ENCODE results near the gene SMPD1. TPM values are rescaled to one million over a fixed set of nuclear protein-coding genes. Genes with fewer than 3 reads are reported as not detected.

Gene SMPD1
- total and polyA plus RNA-seq, 2 of the 8 experiments (the other 6 are each of a cell fraction or from before 2014, with no cell fraction given): 1.9 to 2.4 TPM

GRCh38 chr11:6395470-6396060 lies 5.3 kb downstream of the SMPD1 start:
- H4K5ac ChIP-seq (ENCODE audit: insufficient read length, low read depth, low read length): no peak overlapping the region
- no peaks in the 10 kb centered on the region for H3K79me2 ChIP-seq (ENCODE audit: control insufficient read depth in 1 of 2, insufficient read depth in 2 of 2, low read length in 2 of 2)
- H2BK20ac ChIP-seq (ENCODE audit: low read length): no peak overlapping the region
- no peak overlapping the region for H3K18ac ChIP-seq (ENCODE audit: extremely low read depth, low read length)
- POLR2A ChIA-PET (ENCODE audit: partially characterized antibody): no interaction called here
- no peak overlapping the region for H4K91ac ChIP-seq (replicated peaks; ENCODE audit: insufficient read length, low read length)
- H3K9ac ChIP-seq (replicated peaks in 1 of 4; ENCODE audit: extremely low read depth in 1 of 4, low read depth in 3 of 4, low read length in 3 of 4): no peak overlapping the region
- peaks cover 2 to 8% (median 4%) of the 10 kb centered on the region in 4 experiments for H3K27me3 ChIP-seq (replicated peaks in 1 of 4; ENCODE audit: control insufficient read depth in 3 of 4, extremely low read depth in 1 of 4, insufficient read depth in 3 of 4, low read length in 3 of 4)
- H3K4me2 ChIP-seq (ENCODE audit: insufficient read depth in 1 of 2, low read depth in 2 of 2, low read length in 2 of 2): no peak overlapping the region
- no peak overlapping the region for H2BK15ac ChIP-seq (ENCODE audit: low read length)
- no peaks in the 10 kb centered on the region for H3K9me3 ChIP-seq (ENCODE audit: insufficient read depth in 2 of 2, low read depth in 1 of 2, low read length in 1 of 2)
- no peak overlapping the region for H2AFZ ChIP-seq (ENCODE audit: low read length)
- no peaks in the 10 kb centered on the region; a peak in 1 of 8 replicates for H3K36me3 ChIP-seq (ENCODE audit: control insufficient read depth in 2 of 4, insufficient read depth in 4 of 4, low read length in 3 of 4)
- peaks cover 0 to 2% of the 10 kb centered on the region in 2 experiments for H4K20me1 ChIP-seq (replicated peaks in 1 of 2; ENCODE audit: control insufficient read depth in 1 of 2, insufficient read depth in 2 of 2, low read length in 2 of 2)
- H2BK12ac ChIP-seq (ENCODE audit: low read depth, low read length): no peak overlapping the region
- no peak overlapping the region for H3K56ac ChIP-seq (replicated peaks; ENCODE audit: insufficient read length, low read depth, low read length)
- CTCF ChIA-PET (ENCODE audit: partially characterized antibody): interaction anchor here (0.6 to 2.8 kb wide), 5 partner anchors 13 to 48 kb away, joined by 3 to 11 read pairs (median 4); no protein-coding TSS in a partner anchor
- DNase-seq (ENCODE audit: low read depth in 1 of 2, low spot score in 2 of 2) (no peak), FAIRE-seq (no peak)
- no peak overlapping the region for H3K23ac ChIP-seq (ENCODE audit: insufficient read length)
- no peak overlapping the region for H3K14ac ChIP-seq (ENCODE audit: insufficient read length)
- H2BK5ac ChIP-seq (ENCODE audit: low read depth, low read length): no peak overlapping the region
- H3K27ac ChIP-seq (ENCODE audit: low read depth, low read length): no peak overlapping the region
- H4K8ac ChIP-seq (ENCODE audit: extremely low read depth, insufficient read depth, low read length): peak overlapping the region; percentile 35; the same call in 1 of the 2 replicates
- H3K4me3 ChIP-seq (ENCODE audit: extremely low read depth in 1 of 4, insufficient read depth in 2 of 4, low read depth in 3 of 4, low read length in 4 of 4): no peak overlapping the region
- H2BK120ac ChIP-seq (replicated peaks; ENCODE audit: low read depth, low read length): no peak overlapping the region
- H3K4ac ChIP-seq (replicated peaks; ENCODE audit: insufficient read length, low read depth, low read length): no peak overlapping the region
- H3K79me1 ChIP-seq (ENCODE audit: low read depth, low read length): no peaks in the 10 kb centered on the region
- H3K23me2 ChIP-seq (ENCODE audit: low read depth, low read length): no peaks in the 10 kb centered on the region; the same call in 1 of the 2 replicates
- no peak overlapping the region for H2AK5ac ChIP-seq (ENCODE audit: low read depth, low read length)
- peaks cover 0 to 4% (median 2%) of the 10 kb centered on the region in 4 experiments; a peak in 4 of 7 replicates for H3K4me1 ChIP-seq (replicated peaks in 1 of 4; ENCODE audit: control insufficient read depth in 3 of 4, insufficient read depth in 4 of 4, low read length in 3 of 4)
- WGBS, 2 experiments (ENCODE audit: extremely low coverage in 1 of 2, insufficient coverage in 1 of 2, insufficient read length in 1 of 2, insufficient replicate concordance in 2 of 2, low coverage in 1 of 2, low lambda C conversion rate in 2 of 2, missing lambda C conversion rate in 1 of 2): 96% methylated on average over 15 of the region's 16 CpGs; no CpG with 5 or more reads in 1 of the 2 experiments
- TF ChIP-seq KDM4A (IDR thresholded peaks at IDR 0.05; ENCODE audit: low read depth, low read length, severe bottlenecking) (no peak), ZNF274 (IDR thresholded peaks at IDR 0.05; ENCODE audit: borderline replicate concordance, extremely low read depth, low read length) (no peak), BCL11A (IDR thresholded peaks at IDR 0.05; ENCODE audit: low read depth in 2 of 2, low read length in 2 of 2) (no peak), RBBP5 (IDR thresholded peaks at IDR 0.05; ENCODE audit: borderline replicate concordance, low read depth, low read length) (no peak), TBP (IDR thresholded peaks at IDR 0.05; ENCODE audit: low read depth, low read length) (no peak), USF2 (IDR thresholded peaks at IDR 0.05; ENCODE audit: low read length) (no peak), CHD2 (IDR thresholded peaks at IDR 0.05; ENCODE audit: low read length) (no peak), POU5F1 (IDR thresholded peaks at IDR 0.05; ENCODE audit: low read depth, low read length) (no peak), TAF1 (IDR thresholded peaks at IDR 0.05; ENCODE audit: low read depth, low read length) (no peak), ATF2 (IDR thresholded peaks at IDR 0.05; ENCODE audit: low read length) (no peak), KDM5A (IDR thresholded peaks at IDR 0.05; ENCODE audit: low read length) (no peak)
